Measurements from ENCODE around the gene RAB11FIP4.

RAB11FIP4 gene

GRCh38 chr17:31552568-31552967 is 161.1 kb downstream of the RAB11FIP4 start:
- no peak for DNase-seq

DNA sequence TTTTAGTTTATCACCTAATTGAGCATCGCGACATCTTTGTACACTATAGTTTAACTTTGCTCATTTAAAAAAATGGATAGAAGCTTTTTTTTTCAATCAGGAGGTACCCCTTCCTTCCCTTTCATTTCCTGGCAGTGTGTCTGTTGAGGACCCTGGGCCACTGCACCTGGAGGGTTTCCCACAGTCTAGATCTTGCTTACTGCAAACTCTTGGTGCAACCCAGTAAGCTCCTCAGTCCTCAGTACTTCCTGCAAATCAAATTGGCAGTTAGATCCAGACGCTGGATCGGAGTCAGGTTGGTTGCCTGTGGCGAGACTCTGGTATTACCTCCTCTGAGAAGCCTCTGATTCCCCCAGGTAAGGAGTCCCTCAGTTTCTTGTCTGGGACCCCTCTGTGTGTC is 162.0 kb downstream of the RAB11FIP4 start:
- DNase-seq, result no peak

DNA sequence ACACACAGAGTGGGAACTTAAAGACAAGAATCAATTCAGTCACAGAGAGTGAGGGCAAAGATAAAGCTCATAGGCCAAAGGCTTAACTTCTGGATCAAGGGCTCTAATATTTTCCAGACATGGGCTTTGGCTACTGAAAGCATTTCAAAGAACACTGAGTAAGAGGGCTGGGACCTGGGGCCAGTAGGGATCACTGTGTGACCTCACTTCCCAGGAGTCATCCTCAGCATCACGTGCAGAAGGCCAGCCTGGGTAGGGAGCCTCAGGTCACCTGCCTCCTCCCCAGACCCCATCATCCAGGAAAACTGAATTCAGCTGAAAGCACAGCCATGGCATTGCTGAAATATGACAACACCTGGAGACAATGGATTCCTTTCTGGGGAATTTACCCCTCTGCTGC is 163.5 kb downstream of the RAB11FIP4 start:
- DNase-seq, result no peak

- DNase-seq, result no peak
These were observed 165.6 kb downstream of the RAB11FIP4 start for GRCh38 chr17:31556969-31557645.

DNA sequence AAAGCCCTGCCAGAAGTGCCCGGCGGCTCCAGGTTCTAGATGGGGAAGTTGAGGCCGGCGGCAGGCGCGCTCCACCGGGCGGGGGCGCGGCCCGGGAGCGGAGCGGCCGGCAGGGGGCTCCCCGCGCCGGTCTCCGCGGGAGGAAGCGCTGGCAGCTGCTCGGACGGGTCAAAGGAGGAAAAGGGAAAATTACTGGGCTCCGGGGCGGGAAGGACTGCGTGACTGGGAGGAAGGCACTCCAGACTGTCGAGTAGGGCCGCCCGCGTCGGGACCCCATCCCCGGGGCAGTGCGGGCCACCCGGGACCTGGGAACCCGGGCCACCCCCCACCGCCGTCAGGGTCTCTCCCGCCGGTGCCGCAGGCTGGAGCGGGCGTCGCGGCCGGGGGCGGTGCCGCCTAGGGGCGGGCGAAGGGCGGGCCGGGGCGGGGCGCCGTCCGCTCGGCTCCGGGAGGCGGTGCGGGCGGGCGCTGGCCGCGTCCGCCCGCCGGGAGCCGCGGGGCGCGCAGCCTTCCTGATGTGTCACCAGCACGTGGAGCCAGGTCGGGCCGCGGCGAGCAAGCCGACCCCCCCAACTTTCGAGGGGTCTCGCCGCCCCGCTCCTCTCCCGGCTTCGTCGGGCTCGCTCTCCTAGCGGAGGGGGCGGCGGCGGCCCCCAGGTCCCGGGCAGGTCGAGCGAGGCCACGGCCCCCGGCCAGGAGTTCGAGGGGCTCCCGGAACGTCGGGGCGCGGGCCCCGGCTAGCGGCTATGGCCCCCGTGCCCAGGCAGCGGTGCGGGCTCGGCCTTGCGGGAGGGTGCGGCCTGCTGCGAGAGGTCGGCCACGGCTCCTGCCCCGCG is 167.5 kb downstream of the RAB11FIP4 start:
- peak; percentile 85 for DNase-seq

DNA sequence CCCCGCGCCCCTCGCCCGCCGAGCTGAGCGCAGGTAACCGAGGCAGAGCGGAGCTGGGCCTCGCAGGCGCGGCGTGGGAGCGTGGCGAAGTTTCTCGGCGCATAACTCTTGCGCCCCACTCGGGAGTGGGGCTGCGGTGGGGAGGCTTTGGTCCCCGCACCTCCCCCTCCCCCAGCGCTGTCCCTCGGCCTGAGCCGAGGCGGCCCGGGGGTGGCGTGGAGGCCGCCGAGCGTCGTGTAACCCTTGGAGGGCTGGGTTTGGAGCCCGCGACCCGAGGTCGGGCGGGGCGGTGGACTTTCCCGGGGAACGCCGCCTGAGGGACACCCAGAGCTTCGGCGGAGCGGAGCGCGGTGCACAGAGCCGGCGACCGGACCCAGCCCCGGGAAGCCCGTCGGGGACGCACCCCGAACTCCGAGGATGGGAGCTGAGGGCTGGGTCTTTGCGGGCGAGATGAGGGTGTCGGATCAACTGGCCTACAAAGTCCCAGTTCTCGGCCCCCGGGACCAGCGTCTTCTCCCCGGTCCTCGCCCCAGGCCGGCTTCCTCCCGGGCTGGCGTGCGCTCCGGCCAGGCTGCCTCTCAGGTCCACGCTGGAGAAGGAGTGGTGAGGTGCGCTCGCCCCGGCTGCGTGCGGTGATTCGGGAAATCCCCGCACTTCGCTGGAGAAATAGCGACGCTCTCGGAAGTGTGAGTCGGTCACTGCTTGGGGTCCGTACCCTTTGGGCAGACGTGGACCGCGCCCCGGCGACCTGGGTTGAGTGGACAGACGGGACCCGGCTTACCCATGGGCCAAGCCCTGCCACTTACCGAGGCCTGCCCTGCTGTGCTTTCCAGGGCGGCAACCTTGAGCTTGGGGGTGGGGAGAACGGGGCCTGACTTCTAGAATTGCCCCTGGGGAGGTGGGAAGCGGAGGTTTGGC is 168.4 kb downstream of the RAB11FIP4 start:
- DNase-seq, result no peak

GRCh38 chr17:31560616-31561235 is 169.3 kb downstream of the RAB11FIP4 start:
- no peak for DNase-seq

DNA sequence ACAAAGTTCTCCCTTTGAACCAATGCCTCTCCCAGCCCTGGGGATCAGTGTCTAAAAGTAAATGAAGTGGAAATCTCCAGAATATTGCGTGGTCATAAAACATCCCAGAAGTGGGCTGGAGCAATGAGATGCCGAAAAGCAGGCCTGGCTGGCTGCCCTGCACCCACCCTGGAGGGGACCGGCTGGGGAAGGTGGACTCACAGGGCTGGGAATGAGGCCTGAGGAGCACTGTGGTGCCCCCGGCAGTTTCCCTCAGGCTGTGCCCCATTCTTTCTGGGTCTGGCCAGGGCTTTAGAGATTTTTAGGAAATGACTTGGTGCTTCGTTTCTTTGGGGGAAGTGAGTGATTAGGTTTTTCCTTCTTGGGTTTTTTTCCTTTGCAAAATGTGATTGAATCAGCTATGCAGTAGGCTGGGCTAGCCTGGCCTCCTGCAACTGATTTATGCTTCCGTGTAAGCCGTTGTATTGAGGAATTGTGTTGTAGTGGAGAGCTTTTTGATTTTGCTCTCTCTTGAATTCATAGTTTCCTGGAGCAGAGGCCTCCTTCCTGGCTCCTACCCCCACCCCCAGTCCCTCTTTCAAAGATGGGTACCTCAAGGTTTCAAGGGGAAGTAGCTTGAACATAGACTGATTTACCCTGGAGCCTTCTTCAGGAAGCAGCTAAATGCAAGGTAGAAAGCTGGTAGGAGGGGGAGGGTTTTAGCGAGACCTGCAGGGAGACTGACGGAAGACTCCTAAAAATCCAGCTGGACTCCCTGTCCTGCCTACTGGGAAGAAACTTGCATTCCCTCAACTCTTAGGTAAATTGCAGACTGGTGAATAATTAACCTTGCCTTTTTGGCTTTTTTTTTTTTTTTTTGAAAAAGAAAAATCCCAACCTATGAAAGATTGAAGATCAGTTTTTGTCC is 170.2 kb downstream of the RAB11FIP4 start:
- peak; percentile 46 for DNase-seq

DNA sequence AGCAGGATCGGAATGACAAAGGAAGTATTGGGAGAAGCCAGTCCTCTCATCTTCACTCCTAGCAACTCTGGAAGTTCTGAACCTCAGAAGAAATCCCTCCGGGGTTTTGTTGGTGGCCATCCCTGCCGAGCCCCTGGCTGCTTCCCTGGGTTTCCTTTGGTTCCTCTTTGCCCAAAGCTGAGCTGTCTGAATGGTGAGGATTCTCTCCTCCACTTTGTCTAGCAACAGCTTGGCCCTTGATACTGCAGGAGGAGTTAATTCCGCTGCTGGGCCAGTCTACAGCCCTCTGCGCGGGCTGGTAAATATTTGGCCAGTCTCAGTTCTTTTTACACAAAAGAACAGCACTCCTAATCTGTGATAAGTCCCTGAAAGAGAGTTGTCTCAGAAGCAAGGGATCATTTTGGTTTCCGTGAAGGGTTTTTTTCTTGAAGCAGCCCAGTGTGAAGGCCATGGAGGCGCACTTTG is 170.9 kb downstream of the RAB11FIP4 start:
- no peak for DNase-seq

- DNase-seq, result no peak
These were observed 172.8 kb downstream of the RAB11FIP4 start for GRCh38 chr17:31564291-31564690.

- no peak for DNase-seq
These were observed 173.4 kb downstream of the RAB11FIP4 start for GRCh38 chr17:31564883-31565301.

DNA sequence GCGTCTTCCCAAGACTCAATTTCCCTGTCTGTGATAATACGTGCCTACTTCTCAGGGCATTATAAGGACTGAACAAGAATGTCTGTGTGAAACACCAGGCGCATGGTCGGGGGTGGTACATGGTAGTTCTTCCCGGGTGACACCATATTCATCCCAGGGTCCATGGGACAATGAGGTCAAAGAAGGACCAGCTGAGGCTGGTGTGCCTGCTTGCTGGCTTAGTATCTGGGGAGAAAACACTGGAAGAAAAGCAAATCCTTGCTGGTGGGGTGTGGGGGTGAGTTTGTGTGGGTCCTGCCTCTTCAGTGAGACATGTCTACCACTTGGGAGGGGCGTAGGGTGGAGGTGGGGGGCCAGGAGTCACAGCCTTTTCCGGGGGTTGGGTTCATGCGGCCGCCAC is 174.2 kb downstream of the RAB11FIP4 start:
- DNase-seq, result no peak

DNA sequence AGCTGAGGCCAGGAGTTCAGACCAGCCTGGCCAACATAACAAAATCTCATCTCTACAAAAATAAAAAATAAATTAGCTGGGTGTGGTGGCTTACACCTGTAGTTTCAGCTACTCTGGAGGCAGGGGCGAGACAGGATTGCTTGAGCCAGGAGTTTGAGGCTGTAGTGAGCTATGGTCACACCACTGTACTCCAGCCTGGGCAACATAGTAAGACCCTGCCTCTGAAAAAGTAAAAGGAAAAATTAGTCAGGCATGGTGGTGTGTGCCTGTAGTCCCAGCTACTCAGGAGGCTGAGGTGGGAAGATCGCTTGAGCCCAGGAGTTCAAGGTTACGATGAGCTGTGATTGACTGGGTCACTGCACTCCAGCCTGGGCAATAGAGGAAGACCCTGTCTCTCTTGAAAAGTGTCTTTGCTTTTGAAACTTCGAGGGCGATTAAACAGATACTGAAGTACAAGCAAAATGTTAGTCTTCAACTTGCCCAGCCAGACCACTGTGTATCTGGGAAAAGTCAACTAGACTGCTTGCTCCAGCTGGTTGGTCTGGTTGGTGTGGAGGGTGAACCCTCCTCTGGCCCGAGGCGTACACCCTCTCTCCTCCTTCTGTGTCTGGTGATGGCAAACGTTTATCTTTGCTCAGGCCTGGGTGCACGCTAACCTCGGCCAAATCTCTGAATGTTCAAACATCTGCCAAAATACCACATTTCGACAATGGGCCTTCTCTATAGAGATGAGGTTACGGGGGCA is 174.9 kb downstream of the RAB11FIP4 start:
- DNase-seq, result no peak

- DNase-seq, result no peak
These were observed 175.5 kb downstream of the RAB11FIP4 start for GRCh38 chr17:31566992-31567373.

- no peak for DNase-seq
These were observed 176.6 kb downstream of the RAB11FIP4 start for GRCh38 chr17:31568121-31568520.

DNA sequence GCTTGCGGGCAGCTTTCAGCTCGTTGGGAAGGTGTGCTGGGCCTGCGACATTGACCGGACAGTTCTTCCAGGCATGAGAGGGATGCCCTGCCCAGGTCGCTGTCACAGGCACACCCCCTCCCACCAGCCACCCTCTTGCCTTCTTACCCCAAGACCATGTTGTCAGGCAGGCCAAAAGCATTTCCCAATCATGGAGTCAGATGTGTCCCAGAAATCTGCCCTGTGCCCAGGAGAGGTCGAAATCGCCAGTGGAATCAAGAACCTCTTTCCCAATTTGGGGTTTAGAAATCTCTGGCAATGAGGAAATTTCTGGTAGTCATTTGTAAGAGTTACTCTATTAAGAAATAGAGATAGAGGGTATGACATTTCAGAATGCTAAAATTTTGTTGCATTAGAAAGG is 177.1 kb downstream of the RAB11FIP4 start:
- no peak for DNase-seq

DNA sequence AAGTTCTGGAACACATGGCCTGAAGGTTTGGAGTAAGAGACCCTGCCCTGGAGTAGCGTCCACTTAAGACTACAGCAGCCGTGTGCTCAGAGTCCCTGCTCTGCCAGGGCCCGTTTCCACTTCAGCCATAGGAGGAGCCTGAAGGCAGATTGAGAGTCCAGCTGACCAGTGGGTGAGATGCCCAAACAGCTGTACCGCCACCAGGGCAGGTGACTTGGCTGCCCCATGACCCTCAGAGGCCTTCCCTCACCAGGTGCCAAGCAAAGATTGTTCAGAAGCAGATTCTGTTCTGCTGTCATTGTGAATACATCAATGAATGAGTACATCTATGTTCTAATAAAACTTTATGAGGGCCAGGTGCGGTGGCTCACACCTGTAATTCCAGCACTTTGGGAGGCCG is 178.8 kb downstream of the RAB11FIP4 start:
- no peak for DNase-seq

GRCh38 chr17:31570951-31571892 is 179.7 kb downstream of the RAB11FIP4 start:
- no peak for DNase-seq

DNA sequence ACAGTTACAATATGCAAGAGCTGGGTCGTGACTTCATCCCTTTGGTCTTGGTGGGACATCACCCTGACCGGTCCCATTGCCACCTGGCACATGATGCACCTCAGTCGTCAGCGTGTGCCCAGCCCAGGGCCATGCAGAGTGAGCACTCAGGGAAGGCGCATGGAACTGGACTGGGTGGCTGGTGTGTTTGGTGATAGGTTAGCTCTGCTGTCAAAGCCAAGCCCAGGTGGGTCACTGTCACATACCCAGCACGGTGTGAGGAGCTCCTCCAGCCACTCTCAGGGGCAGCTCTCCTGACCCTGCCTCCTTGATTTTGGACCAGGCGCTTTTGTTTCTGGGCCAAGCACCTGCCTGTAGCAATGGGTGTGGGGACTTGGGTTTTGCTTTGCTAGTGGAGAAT is 180.9 kb downstream of the RAB11FIP4 start:
- no peak for DNase-seq

- no peak for DNase-seq
These were observed 181.6 kb downstream of the RAB11FIP4 start for GRCh38 chr17:31573047-31573446.

All from eye (tissue), 1 donor.